ENCODE results near the gene ANGPTL2.

ANGPTL2 gene

DNA sequence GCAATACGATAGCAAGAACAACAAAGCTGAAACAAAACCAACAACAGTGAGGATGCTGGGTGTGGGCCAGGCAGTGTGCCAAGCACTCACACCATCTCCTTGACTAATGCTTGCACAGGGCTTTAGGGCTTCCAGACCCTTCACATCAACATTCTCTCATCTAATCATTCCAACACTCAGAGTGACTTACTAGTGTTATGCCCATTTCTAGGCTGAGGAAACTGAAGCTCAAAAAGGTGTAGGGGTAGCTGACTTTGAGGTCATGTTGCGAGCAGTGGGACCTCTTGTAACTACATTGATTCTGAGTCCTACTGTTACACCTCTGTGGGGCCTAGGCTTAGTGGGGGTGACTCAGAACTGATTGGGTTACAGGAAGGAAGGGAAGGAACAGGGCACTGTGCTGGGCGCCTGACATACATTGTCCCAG, 9.7 kb downstream of the ANGPTL2 start:
- H3K27me3 ChIP-seq (ENCODE audit: insufficient read depth, low read length): no peaks in the 10 kb centered on the region
- 94% methylated on average over 3 of the region's 3 CpGs for WGBS
- H3K4me1 ChIP-seq (ENCODE audit: insufficient read depth, low read length): peaks cover 22% of the 10 kb centered on the region
- H3K9me3 ChIP-seq (ENCODE audit: insufficient read depth, low read depth, low read length): no peaks in the 10 kb centered on the region
- no peak overlapping the region for H3K9ac ChIP-seq (ENCODE audit: low read depth, low read length)
- H3K4me3 ChIP-seq (ENCODE audit: low read length): no peak overlapping the region
- H3K36me3 ChIP-seq (ENCODE audit: insufficient read depth, low read length): no peaks in the 10 kb centered on the region
- no peak overlapping the region; the same call in 1 of the 2 replicates for H3K27ac ChIP-seq (ENCODE audit: low read depth, low read length)

DNA sequence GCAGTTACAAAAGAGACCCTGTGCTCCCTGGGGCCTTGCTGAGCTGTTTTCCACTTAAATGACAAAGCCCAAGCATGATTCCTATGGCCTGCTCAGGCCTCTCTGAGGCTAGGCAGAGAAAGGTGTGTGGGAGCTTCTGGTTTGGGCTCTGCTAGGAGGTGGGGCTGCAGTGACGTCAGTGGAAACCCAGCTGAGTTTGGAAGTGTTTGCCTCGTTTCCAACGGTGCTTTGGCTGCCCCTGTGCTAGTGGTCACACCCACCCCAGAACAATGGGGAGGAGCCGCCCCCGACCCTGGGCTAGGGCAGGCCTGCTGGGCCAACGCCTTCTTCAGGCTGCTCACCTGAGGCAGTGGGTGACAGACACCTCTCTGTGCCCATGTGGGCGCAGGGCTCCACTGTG, 10.4 kb downstream of the ANGPTL2 start:
- Histone ChIP-seq H3K27me3 (ENCODE audit: insufficient read depth, low read length) (no peaks in the 10 kb centered on the region), H3K4me1 (ENCODE audit: insufficient read depth, low read length) (peaks cover 22% of the 10 kb centered on the region), H3K27ac (ENCODE audit: low read depth, low read length) (peak overlapping the region; percentile 90; the same call in 1 of the 2 replicates), H3K4me3 (ENCODE audit: low read length) (no peak overlapping the region), H3K9me3 (ENCODE audit: insufficient read depth, low read depth, low read length) (no peaks in the 10 kb centered on the region), H3K36me3 (ENCODE audit: insufficient read depth, low read length) (no peaks in the 10 kb centered on the region), H3K9ac (ENCODE audit: low read depth, low read length) (no peak overlapping the region)
- WGBS: 22% methylated on average over 7 of the region's 7 CpGs

DNA sequence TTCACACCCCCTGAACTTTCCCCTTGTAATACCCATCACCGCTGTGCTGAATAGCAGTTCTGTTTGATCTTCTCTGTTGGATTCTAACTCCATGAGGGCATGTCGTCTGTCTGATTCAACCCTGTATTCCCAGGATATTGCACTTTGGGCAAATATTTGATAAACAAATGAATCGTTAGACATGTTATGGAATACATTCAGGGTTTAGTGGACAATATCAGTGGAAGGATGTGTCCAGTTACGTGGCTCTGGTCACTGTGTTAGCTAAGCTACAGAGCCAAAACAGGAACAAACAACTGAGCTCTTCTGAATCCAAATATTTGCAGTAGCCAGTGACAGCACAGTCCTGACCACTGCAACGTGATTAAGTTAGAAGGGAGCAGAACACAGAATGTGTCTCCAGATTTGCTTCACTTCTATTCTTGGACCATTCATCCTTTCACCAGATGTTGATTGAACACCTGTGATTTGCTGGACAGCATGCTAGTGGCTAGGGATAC, 13.2 kb downstream of the ANGPTL2 start:
- Histone ChIP-seq H3K4me1 (ENCODE audit: insufficient read depth, low read length) (peaks cover 22% of the 10 kb centered on the region), H3K27ac (ENCODE audit: low read depth, low read length) (no peak overlapping the region), H3K27me3 (ENCODE audit: insufficient read depth, low read length) (no peaks in the 10 kb centered on the region), H3K9ac (ENCODE audit: low read depth, low read length) (no peak overlapping the region), H3K36me3 (ENCODE audit: insufficient read depth, low read length) (no peaks in the 10 kb centered on the region), H3K9me3 (ENCODE audit: insufficient read depth, low read depth, low read length) (no peaks in the 10 kb centered on the region), H3K4me3 (ENCODE audit: low read length) (no peak overlapping the region)
- 89% methylated on average over 5 of the region's 5 CpGs for WGBS

GRCh38 chr9:127107929-127108876, 14.2 kb downstream of the ANGPTL2 start:
- H3K4me1 ChIP-seq (ENCODE audit: insufficient read depth, low read length): peaks cover 21% of the 10 kb centered on the region
- 95% methylated on average over 38 of the region's 38 CpGs for WGBS

DNA sequence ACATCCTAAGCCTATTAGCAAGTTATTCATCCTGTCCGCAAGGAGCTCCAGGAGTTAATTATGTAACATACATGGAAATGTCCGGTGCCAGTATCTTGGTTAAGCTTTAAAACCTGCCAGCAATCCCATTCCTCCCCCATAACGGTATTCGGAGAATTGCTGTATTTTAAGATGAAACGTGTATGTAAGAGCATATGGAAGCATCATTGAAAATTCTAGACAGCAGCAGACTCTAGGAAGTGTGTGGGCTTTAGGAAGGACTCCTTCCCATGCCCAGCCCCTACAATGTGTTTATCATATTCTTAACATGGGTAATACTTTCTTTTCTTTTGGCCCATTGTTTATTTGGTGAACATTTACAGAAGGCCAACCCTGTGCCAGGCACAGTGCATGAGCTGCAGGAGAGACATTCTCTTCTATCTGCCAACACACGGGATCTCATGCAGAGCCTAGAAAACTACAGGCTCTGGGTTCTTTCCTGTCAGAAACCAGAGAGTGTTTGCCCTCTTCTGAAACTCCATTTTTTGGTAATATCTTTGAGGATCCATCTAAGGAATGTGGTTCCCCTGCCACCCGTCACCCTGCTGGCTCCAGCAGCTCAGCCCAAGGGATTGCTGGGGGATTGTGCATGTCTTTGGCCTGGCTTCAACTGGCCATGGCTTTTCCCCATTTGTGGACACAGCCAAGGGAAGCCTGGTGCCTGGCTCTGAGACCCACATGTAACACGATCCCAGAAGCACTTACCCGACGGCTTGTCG, 15.1 kb downstream of the ANGPTL2 start:
- H3K9me3 ChIP-seq (ENCODE audit: insufficient read depth, low read depth, low read length): no peaks in the 10 kb centered on the region
- no peaks in the 10 kb centered on the region for H3K36me3 ChIP-seq (ENCODE audit: insufficient read depth, low read length)
- WGBS: 98% methylated on average over 11 of the region's 11 CpGs
- no peaks in the 10 kb centered on the region for H3K27me3 ChIP-seq (ENCODE audit: insufficient read depth, low read length)
- peaks cover 12% of the 10 kb centered on the region for H3K4me1 ChIP-seq (ENCODE audit: insufficient read depth, low read length)
- H3K4me3 ChIP-seq (ENCODE audit: low read length): no peak overlapping the region
- H3K27ac ChIP-seq (ENCODE audit: low read depth, low read length): no peak overlapping the region
- no peak overlapping the region for H3K9ac ChIP-seq (ENCODE audit: low read depth, low read length)

More at GRCh38 chr9:127107929-127108876, 14.2 kb downstream of the ANGPTL2 start:
- no peaks in the 10 kb centered on the region for H3K27me3 ChIP-seq (ENCODE audit: insufficient read depth, low read length)
- no peaks in the 10 kb centered on the region for H3K36me3 ChIP-seq (ENCODE audit: insufficient read depth, low read length)
- no peak overlapping the region for H3K9ac ChIP-seq (ENCODE audit: low read depth, low read length)
- H3K4me3 ChIP-seq (ENCODE audit: low read length): no peak overlapping the region
- H3K27ac ChIP-seq (ENCODE audit: low read depth, low read length): no peak overlapping the region
- H3K9me3 ChIP-seq (ENCODE audit: insufficient read depth, low read depth, low read length): no peaks in the 10 kb centered on the region

DNA sequence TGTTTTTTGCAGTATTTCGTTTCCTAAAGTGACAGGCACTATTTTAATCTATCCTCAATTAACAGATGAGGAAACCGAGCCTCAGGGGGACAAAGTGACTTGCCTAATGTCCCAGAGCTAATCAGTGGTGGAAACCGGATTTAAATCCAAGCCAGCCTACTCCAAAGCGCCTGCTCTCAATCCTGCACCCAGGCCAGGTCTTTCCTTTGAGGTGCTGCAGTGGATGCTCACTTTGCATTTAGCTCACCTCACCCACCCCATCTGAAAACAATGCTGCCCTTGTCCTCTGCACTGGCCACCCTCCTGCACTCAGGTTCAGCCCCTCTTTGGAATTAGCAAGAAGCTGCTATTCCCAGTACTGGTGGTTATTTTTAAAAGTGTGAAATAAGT, 16.0 kb downstream of the ANGPTL2 start:
- Histone ChIP-seq H3K4me3 (ENCODE audit: low read length) (no peak overlapping the region), H3K9me3 (ENCODE audit: insufficient read depth, low read depth, low read length) (no peaks in the 10 kb centered on the region), H3K4me1 (ENCODE audit: insufficient read depth, low read length) (peaks cover 5% of the 10 kb centered on the region; the same call in 1 of the 2 replicates), H3K9ac (ENCODE audit: low read depth, low read length) (no peak overlapping the region), H3K27ac (ENCODE audit: low read depth, low read length) (no peak overlapping the region), H3K27me3 (ENCODE audit: insufficient read depth, low read length) (no peaks in the 10 kb centered on the region), H3K36me3 (ENCODE audit: insufficient read depth, low read length) (no peaks in the 10 kb centered on the region)
- WGBS: 92% methylated on average over 4 of the region's 4 CpGs

DNA sequence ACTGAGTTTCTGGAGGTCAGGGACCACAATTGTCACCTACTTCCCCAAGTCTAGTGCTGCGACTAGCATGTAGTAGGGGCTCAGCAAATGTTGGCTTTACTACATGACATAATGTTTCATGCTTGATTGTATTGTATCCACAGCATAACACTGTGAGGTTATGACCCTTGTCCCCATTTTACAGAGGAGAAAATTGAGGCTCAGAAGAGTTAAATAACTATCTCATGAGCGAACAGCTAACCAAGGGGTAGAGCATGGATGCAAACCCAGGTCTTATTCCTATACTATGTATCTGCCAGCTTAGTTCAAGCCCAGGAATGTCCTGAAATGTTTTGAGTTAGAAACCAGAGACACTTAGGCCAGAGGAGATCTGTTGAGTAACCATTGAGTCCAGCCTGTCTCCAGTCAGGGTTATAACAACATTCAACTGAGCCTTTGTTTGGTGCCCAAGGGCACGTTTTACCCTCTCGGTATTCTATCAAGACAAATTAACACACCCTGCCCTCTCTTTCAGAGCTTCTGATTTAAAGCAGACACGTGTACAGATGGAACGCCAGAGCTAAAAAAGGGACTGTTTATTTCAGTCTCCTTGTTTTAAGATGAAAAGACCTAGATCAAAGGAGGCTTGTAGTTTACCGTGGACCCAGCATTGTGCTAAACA, 16.5 kb downstream of the ANGPTL2 start:
- H3K27me3 ChIP-seq (ENCODE audit: insufficient read depth, low read length): no peaks in the 10 kb centered on the region
- H3K36me3 ChIP-seq (ENCODE audit: insufficient read depth, low read length): no peaks in the 10 kb centered on the region
- H3K4me3 ChIP-seq (ENCODE audit: low read length): no peak overlapping the region
- WGBS: 92% methylated on average over 7 of the region's 7 CpGs
- H3K27ac ChIP-seq (ENCODE audit: low read depth, low read length): no peak overlapping the region
- H3K9ac ChIP-seq (ENCODE audit: low read depth, low read length): no peak overlapping the region
- H3K9me3 ChIP-seq (ENCODE audit: insufficient read depth, low read depth, low read length): no peaks in the 10 kb centered on the region
- H3K4me1 ChIP-seq (ENCODE audit: insufficient read depth, low read length): 0 out of 2 replicates have a peak, but pooled peaks cover under 1% of the 10 kb centered on the region

DNA sequence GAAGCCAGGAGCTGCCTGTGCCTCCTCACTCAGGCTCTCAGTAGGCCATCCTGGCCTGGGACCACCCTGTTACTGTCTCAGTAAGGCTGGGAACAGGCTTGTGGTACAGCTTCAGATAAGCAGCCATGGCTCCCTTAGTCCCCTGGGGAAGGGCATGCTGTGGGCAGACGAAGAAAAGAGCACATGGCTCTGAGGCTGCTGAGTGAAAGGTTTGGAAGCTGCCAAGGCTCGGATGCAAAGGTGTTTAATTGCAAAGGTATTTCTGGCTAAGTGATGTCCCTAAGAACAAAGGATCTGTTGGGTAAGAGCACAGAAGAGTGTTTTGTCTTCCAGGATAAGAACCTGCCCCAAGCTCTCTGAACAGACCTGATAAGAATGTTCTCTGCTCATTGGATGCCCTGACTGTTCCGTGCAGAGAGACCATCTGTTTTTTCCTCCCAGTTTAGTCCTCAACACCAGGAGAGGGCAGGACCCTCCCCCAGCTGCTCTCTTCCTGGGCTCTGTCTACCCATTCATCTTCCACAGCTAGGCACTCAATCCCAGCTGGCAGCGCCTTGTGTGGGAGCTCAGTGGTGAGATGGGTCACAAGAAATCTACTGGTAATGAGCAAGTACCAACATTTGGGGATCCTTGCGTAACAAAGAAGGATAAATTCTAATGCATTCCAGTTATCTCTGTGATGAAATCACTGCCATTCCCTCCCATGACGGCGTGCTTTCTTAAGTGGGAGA, 17.7 kb downstream of the ANGPTL2 start:
- H3K27ac ChIP-seq (ENCODE audit: low read depth, low read length): no peak overlapping the region
- no peak overlapping the region for H3K9ac ChIP-seq (ENCODE audit: low read depth, low read length)
- H3K9me3 ChIP-seq (ENCODE audit: insufficient read depth, low read depth, low read length): no peaks in the 10 kb centered on the region
- H3K4me3 ChIP-seq (ENCODE audit: low read length): no peak overlapping the region
- no peaks in the 10 kb centered on the region for H3K27me3 ChIP-seq (ENCODE audit: insufficient read depth, low read length)
- no peaks in the 10 kb centered on the region for H3K36me3 ChIP-seq (ENCODE audit: insufficient read depth, low read length)
- no peaks in the 10 kb centered on the region for H3K4me1 ChIP-seq (ENCODE audit: insufficient read depth, low read length)
- WGBS: 90% methylated on average over 7 of the region's 7 CpGs

DNA sequence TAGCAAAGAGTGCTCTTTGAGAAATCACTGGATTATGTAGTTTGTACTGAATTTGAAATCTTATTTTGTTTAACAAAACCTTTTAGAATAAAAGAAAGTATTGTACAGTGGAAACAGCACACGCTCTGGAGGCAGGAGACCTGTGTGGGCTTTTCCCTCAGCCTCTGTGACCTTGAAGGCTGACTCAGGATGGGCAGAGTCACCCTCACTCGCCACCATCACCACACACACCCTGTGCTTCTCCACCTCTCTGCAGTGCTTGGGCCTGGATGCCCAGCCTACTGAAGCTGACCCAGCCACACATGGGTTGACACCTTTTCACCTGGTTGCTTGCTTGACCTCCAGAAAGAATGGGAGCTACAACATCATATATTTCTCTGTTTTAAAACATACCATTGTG, 19.6 kb downstream of the ANGPTL2 start:
- Histone ChIP-seq H3K27me3 (ENCODE audit: insufficient read depth, low read length) (no peaks in the 10 kb centered on the region), H3K36me3 (ENCODE audit: insufficient read depth, low read length) (no peaks in the 10 kb centered on the region), H3K9me3 (ENCODE audit: insufficient read depth, low read depth, low read length) (no peaks in the 10 kb centered on the region), H3K9ac (ENCODE audit: low read depth, low read length) (no peak overlapping the region), H3K4me1 (ENCODE audit: insufficient read depth, low read length) (no peaks in the 10 kb centered on the region), H3K27ac (ENCODE audit: low read depth, low read length) (no peak overlapping the region), H3K4me3 (ENCODE audit: low read length) (no peak overlapping the region)
- WGBS: 98% methylated on average over 2 of the region's 2 CpGs

DNA sequence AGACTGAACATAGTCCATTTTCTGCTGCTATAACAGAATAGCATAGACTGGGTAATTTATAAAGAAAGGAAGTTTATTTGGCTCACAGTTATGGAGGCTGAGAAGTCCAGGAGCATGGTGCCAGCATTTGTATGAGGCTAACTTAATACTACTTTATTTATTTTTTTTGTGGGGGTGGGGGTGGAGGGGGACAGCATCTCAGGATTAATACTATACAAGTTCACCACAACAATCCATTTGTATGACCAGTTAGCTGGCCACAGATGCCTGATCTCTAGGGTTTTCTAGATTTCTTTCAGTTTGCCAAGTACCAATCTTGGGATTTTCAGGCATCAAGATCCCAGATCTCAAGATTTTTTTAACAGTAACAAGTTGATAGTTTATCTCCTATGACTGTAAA, 20.3 kb downstream of the ANGPTL2 start:
- no peaks in the 10 kb centered on the region for H3K4me1 ChIP-seq (ENCODE audit: insufficient read depth, low read length)
- H3K4me3 ChIP-seq (ENCODE audit: low read length): no peak overlapping the region
- no peaks in the 10 kb centered on the region for H3K9me3 ChIP-seq (ENCODE audit: insufficient read depth, low read depth, low read length)
- H3K27ac ChIP-seq (ENCODE audit: low read depth, low read length): no peak overlapping the region
- H3K9ac ChIP-seq (ENCODE audit: low read depth, low read length): no peak overlapping the region
- H3K27me3 ChIP-seq (ENCODE audit: insufficient read depth, low read length): no peaks in the 10 kb centered on the region
- H3K36me3 ChIP-seq (ENCODE audit: insufficient read depth, low read length): no peaks in the 10 kb centered on the region
